Germinal center (tissue), 1 donor: Measurements from ENCODE around the gene XKR3.
"Not testable (repeated sequence)": the region's sequence is repeated elsewhere in the genome, so short reads cannot be mapped to it uniquely, and the experiment has no call there.

ENCODE experiments used
- DNase-seq: peaks from one replicate; pipeline ENCODE4 v3.0.0; 2012; ENCODE audit warnings: mixed read lengths, low spot score

Gene XKR3

GRCh38 chr22:16747266-16748159 is 77.7 kb downstream of the XKR3 start:
- not testable (repeated sequence) for DNase-seq

- not testable (repeated sequence) for DNase-seq
Observed at GRCh38 chr22:16734271-16734670, 90.9 kb downstream of the XKR3 start.
